HG02642 (cell line): ENCODE measurements around the gene SGTB.
A peak's percentile ranks its signal among the peaks of the same experiment; 100 is the strongest.
"Not testable (repeated sequence)": the region's sequence is repeated elsewhere in the genome, so short reads cannot be mapped to it uniquely, and the experiment has no call there.

ENCODE experiments used
- ATAC-seq: cut with Tn5 transposase; IDR thresholded peaks from one replicate; pipeline ENCODE4 v1.9.1; 2021; ENCODE audit warnings: mild to moderate bottlenecking; ENCODE audit not compliant: unreplicated experiment, poor library complexity

SGTB gene

GRCh38 chr5:65736011-65736410, 14.1 kb upstream of the SGTB start:
- no peak for ATAC-seq

GRCh38 chr5:65734921-65735320, 13.0 kb upstream of the SGTB start:
- ATAC-seq, result no peak

DNA sequence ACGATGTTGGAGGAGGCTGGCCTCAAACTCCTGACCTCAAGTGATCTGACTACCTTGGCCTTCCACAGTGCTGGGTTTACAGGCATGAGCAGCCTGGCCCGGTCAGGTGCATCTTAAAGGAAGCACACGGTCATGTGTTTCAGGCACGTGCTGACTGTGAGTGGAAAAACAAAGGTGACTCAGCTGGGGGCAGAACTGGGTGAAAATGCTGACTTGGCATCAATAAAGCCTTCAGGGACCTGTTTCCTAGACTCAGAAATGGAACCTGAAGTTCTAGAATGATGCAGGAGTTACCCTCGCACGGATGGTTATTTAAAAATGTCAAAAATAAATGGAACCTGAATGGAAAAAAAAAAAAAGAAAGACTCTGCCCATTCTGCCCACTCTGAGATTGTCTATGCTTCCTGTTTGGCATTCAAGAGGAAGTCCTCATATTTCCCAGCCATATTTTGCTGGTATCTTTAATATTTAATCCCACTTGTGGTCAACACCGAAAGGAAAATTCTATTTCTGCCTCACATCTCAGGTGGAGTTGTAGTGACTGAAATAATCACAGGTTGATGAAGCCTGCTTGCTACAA, 12.4 kb upstream of the SGTB start:
- ATAC-seq, result not testable (repeated sequence)

DNA sequence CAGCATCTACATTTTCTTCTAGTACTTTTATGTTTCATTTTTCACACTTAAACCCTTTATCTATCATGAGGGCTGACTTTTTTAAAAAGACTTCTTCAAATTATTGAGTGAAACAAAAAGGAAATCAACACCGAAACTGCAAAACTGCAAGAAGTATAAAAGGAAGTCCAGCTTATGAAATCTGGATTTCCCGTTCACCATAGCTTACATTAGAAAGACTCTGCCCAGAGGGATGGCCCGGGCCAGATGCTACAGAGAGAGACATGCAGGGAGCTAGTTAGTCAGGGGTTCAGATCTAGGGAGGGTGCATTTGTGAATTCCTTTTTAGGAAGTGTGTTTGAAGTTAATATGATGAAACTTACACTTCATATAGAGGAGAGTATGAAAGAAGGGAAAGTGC, 10.1 kb upstream of the SGTB start:
- not testable (repeated sequence) for ATAC-seq

GRCh38 chr5:65730910-65731309, 9.0 kb upstream of the SGTB start:
- ATAC-seq, result no peak

GRCh38 chr5:65728218-65728617, 6.3 kb upstream of the SGTB start:
- ATAC-seq, result no peak

GRCh38 chr5:65727491-65728156, 5.7 kb upstream of the SGTB start:
- no peak for ATAC-seq

- ATAC-seq, result no peak
These were observed 880 bp upstream of the SGTB start for GRCh38 chr5:65722575-65723403.

- ATAC-seq, result peak; percentile 18
These were observed 724 bp downstream of the SGTB start for GRCh38 chr5:65721050-65721719.

GRCh38 chr5:65718576-65719310, 3.2 kb downstream of the SGTB start:
- ATAC-seq, result no peak

DNA sequence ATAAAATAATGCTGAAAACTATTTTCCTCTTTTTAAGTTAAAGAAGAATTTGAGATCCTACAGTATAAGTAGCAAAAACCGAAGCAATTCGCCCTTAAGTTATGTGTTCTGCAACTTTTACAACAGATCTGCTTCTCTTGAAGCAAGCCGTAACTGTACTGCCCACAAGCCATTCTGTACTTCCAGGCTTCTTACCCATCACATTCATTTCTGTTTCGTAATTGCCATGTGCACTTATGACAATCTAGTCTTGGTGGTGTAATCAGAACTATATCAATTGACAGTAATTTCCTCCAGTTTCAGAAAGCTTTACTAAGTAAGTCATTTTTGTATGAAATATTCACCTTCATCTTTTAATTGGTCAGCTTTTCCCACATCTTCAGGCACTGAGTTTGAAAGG, 13.8 kb downstream of the SGTB start:
- ATAC-seq, result no peak

GRCh38 chr5:65707663-65708062, 14.2 kb downstream of the SGTB start:
- ATAC-seq, result no peak

GRCh38 chr5:65704621-65705239, 17.2 kb downstream of the SGTB start:
- no peak for ATAC-seq

GRCh38 chr5:65702036-65702435, 19.9 kb downstream of the SGTB start:
- no peak for ATAC-seq

- ATAC-seq, result no peak
These were observed 22.6 kb downstream of the SGTB start for GRCh38 chr5:65699338-65699737.

DNA sequence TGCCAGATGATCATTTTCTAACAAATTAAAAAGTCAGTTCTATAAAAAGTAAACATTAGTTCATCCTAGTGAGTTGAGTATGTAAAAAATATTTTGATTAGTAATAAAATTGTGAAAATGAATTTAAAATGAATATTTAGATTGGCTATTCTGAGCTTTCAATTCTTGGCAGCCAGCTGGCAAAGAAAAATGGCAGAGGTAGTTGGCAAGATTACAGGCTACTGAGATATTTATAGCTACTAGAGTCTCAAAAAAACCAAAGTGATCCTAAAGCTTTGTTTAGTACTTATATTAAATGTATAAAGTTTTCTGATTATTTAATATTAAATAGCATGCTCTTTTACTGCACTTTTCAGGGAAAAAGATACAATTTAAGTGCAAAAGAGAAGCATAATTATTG, 25.0 kb downstream of the SGTB start:
- no peak for ATAC-seq

GRCh38 chr5:65695896-65696295, 26.0 kb downstream of the SGTB start:
- ATAC-seq, result no peak

DNA sequence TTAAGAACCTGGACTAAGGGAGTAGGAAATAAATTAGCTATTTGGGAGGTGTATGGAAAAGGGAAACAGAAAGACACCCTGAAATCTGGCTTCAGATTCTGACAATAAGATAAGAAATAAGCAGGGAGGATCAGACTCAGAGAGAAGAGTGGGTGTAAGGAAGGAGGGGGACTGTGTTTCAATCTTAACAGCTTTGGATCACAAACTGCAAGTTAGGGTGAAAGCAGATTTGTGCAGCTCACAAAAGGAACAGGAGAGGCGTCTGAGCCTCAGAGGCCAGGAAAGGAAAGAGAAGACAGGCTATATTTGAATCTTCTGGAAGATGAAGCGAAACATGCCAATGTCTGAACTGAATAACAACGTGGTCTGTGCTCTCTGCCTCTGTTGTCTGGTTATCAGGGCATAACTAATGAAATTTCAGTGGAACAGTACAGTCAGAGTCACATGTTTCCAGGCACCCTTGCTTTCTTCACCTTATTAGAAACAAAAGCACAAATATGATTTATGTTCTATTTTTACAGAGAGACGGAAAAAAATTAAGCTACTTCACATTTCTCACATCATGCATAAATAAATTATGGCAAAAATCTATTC, 26.6 kb downstream of the SGTB start:
- peak; percentile 50 for ATAC-seq

DNA sequence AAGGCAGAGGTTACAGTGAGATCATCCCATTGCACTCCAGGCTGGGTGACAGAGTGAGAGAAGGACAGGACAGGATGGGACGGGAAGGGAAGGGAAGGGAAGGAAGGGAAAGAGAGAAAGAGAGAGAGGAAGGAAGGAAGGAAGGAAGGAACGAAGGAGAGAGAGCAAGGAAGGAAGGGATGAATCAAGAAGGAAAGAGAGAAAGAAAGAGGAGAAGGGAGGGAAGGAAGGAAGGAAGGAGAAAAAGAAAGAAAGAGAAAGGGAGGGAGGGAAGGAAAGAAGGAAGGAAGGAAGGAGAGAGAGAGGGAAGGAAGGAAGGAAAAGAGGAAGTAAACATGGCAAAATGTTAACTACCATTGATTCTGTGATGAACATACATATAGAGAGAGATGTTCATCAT, 28.8 kb downstream of the SGTB start:
- no peak for ATAC-seq
